Activated CD8-positive, alpha-beta memory T cell treated with anti-CD3 and anti-CD28 coated beads, Interleukin-2, amount 50 U/mL, for 48 hours (primary cell): ENCODE results near the gene TNS4.

Experiments
- DNase-seq: peaks from one replicate; pipeline ENCODE4 v3.0.0-alpha.2; 2020

TNS4 gene

DNA sequence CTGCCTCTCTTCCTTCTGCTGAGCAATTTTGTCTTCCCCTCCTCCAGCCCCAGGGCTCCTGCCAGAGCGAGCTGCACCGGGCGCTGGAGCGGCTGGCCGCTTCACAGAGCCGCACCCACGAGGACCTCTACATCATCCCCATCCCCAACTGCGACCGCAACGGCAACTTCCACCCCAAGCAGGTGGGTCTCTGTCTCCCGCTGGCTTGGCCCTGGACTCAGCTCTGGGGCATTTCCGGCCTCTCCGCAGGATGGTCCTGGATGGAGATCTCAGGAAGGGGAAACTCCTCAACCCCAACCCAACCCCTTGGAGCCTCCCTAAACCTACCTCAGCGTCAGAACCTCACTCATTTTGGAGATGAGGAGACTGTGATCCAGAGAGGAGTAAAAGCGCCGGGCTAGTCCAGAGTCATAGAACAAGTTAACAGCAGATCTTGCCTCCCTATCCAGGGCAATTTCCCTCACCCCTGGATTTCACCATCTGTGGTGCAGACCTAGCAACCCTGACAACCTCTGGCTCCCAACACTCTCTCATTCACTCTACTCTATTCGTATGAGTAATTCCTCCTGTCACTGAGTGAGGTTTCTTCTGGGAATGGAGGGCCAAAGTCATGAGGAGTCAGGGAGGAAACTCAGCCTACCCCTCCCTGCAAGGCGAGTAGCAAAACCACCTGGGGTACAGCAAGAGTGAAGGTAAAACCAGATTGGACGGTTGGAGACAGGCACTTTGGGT, 47.4 kb downstream of the TNS4 start:
- DNase-seq = no peak

DNA sequence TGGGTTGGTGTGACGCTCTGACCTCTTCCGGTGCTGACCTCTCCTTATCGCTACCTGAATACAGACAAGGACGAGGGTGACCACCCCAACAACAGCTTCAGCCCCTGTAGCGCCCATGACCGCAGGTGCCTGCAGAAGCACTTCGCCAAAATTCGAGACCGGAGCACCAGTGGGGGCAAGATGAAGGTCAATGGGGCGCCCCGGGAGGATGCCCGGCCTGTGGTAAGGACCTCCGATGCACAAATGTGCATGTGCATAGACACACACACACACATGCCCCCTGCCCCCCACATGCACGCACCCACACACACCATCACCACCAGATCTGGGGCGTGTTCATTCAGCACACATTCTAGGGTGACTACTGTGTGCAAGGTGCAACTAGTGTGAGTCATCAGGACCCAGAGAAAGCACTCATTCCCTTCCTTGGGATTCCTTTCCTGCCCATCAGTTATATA, 48.5 kb downstream of the TNS4 start:
- DNase-seq = no peak

DNA sequence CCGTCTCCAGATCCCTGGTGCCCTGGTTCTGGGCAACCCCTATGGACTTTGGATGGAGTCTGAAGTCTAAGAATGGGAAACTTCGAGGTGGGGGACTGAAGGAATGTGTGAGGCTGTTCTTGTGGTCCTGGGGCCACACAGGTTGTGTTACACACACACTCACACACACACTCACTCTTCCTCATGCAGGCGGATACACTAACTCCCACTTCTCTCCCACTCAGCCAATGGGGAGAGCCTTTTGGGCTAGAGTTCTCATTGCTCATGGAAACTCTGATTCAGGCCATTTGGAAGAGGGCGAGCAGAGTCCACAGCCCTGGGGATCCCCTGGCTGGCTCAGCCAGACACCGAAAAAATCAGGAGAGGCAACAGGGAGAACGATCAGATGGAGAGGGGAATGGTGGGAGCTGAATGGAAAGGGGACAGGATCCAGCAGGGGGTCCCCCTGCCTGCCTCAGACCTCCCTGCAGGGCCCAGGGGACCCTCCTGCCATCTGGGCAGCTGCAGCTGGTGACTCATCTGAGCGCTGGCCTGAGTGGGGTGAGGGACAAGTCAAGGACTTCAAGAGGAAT, 49.1 kb downstream of the TNS4 start:
- DNase-seq = no peak

DNA sequence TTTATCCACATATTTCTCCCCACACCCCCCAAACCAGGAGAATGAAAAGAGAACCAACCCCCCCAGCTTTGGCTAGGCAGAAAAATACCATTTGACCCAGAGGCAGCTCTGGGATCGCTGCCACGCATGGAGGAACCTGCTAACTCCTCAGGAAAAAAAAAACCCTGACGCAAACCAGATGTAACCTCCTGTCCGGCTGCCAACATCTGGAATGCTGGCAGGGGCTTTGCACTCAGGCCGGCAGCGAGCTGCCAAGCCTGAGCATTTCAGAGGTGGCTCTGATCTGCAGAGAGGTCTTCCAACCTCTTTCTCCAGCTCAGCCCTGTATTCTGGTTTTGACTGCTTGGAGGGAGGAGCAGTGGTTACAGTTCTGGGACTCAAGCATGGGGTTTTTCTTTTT, 50.0 kb downstream of the TNS4 start:
- no peak for DNase-seq

DNA sequence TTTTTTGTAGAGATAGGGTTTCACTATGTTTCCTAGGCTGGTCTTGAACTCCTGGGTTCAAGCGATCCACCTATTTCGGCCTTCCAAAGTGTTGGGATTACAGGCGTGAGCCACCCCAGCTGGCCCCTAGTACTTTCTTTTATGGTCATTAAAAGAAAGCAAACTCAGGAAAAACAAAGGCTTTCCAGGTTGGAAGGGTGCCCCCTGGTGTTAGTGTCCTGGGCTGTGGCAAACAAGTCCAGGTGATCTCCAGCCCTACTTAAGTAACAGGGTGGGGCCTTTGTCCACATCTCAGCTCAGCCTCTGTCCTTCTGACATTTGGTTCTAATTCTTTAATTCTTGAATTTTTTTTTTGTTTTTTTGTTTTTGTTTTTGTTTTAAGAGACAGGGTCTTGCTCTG, 51.2 kb downstream of the TNS4 start:
- no peak for DNase-seq

DNA sequence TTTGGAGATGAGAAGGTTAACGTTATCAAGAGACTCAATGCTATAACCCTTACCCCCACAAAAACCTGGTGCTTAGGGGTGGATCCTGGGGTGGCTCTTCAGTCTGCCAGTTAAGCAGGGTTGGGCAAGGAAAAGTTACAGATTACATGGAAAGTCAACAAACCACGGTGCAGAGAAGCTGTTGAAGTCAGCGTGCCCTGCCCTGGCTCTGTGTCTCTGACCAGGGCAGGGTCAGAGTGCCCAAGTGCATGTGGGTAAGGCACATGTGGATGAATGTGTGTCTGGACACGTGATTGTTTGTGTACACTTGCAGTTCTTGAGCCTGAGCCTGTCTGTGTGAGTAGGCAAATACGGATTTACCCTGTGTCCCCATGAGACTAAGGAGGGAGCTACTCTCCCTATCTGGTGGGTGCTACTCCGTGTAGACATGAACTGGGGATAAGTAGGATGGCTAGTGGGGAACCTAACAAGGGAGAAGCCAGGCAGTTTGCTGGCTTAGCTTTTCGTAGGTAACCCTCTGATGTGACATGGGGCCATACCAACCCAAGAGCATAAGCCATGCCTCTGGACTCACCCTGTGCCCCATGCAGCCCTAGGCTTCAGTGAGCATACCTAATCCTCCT, 52.7 kb downstream of the TNS4 start:
- no peak for DNase-seq

DNA sequence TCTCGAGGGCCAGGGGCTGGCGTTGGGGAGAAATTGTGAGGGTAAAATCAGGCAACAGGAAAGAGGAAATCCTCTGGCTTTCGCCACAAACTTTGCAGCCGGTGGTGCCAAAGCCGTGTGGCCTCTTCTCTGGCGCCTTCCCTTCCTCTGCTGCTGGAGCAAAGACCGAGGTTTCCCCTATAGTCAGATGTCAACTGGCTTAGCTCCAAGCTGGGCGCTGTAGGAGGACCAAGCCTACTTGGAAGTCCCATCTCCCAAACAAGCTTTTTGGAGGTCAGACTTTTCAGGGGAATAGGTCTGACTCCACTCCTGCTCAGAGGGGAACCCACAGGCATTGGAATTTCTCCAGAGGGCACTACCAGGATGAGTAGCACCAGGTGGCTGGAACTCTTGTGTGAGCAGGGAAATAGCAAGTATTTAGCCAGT, 53.2 kb downstream of the TNS4 start:
- DNase-seq = no peak

DNA sequence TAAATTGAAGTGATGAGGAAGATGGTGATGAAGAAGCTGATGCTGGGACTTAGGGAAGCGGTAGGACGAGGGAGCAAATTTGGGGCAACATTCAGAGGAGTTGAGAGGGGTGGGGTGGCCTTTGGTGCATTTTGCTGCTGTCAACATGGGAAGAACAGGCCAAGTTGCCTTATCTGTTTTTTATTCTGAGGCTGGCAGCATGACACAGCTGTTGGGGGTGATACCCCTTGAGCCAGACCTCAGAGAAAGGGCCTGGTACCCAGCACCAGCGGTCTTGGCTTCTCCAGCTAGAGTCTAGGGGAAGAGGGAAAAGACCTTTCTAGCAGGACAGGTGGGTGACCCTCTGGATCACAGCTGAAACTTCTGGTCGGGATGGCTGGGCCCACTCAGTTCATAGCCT, 53.6 kb downstream of the TNS4 start:
- DNase-seq = no peak

DNA sequence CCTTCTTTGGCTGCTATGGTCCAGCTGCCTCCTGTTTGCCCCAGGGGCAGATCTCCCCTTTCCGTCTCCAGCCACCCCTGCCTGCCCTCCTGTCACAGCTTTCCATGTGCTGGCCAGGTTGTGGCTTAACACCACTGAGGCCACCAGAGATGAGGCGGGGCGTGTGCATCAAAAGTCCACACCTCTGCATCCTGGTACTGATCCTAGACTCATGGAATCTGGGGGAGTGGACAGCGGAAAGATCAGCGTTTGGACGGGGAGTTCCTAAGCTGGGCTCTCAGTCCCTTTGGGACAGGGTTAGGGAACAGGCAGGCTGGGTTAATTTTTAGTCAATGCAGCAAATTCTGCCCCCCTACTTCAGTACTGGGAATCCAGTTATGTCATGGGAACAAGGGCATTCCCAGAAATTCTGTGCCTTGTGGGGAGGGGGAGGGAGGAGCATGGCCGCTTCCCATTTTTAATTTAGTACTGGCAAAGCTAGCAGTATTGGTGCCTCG, 54.2 kb downstream of the TNS4 start:
- DNase-seq = no peak

DNA sequence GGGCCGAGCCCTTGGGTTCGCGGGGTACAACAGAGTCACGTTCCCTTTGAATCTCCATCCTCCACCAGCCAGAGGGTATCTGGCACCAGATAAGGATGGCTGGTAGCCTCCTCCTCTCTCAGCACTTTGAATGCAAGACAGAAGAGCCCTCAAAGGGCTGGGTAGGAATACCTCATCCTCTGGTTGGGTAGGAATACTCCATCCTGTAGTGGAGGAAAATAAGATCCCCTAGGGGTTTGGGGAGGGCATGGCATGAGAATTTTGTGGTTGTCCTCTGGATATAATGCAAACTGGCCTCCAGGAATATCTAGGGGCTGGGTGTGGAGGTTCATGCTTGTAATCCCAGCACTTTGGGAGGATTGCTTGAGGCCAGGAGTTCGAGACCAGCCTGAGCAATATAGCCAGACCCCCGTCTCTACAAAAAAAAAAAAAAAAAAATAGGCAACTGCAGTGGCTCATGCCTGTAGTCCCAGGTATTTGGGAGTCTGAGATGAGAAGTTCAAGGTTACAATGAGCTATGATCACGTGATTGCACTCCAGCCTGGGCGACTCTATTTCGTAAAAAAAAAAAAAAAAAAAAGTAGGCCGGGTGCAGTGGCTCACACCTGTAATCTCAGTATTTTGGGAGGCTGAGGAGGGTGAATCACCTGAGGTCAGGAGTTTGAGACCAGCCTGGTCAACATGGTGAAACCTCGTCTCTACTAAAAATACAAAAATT, 55.5 kb downstream of the TNS4 start:
- no peak for DNase-seq

DNA sequence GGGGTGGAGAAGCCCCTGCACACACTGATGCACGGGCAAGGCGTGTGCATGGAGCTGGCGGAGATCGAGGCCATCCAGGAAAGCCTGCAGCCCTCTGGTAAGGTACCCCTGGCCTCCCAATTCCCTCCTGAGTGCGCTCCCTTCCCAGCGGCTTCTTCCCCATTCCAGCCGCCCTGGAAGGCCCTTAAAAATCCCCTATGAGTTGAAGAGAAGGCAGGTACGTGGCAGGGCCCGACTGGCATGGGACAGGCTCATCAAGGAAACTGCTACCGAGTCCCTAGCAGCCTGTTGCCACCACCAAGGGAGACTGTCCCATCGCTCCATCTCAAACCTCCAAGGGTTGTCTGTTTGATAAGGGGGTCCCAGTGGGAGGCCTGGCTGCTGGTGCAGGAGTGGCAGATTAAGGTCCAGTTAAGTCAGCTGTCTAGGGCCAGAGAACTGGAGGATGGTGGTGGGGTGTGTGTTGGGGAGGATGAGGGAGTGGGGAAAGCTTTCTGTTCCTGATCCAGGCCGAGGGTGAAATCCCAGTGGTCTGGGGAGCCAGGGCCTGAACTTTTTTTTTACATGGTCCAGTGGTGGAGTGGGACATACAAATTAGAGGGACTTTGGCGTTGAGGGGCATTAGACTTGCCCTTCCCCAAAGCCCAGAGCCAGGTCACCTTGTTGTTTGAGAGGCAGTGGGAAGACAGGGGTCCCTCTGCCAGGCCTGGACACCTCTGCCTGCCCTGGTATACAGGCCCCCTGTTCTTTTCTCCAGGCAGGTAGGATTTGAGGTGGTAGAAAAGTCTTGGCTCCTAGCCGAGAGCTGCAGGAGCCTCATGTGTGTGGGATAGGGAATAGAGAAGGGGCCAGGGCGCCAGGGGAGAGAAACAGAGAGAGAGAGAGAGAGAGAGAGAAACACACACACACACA, 57.2 kb downstream of the TNS4 start:
- DNase-seq = no peak

DNA sequence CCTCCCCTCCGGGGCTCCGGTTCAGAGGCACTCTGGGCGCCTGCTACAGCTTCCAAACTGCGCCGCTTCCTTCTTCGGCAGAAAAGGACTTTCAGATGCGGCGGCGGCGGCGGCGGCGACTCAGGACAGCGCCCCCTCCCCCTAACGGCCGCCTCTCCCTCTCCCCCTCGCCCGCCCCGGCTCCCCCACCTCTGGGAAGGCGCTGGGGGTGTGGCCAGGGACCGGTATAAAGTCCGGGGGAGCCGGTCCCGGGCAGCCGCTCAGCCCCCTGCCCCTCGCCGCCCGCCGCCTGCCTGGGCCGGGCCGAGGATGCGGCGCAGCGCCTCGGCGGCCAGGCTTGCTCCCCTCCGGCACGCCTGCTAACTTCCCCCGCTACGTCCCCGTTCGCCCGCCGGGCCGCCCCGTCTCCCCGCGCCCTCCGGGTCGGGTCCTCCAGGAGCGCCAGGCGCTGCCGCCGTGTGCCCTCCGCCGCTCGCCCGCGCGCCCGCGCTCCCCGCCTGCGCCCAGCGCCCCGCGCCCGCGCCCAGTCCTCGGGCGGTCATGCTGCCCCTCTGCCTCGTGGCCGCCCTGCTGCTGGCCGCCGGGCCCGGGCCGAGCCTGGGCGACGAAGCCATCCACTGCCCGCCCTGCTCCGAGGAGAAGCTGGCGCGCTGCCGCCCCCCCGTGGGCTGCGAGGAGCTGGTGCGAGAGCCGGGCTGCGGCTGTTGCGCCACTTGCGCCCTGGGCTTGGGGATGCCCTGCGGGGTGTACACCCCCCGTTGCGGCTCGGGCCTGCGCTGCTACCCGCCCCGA, 58.0 kb downstream of the TNS4 start, which contains the start of gene IGFBP4:
TSS of gene IGFBP4 (plus strand) at position 255 of the 792 bp plus-strand sequence. CDS start at position 541, 286 bp downstream.
- peak; percentile 88 for DNase-seq

DNA sequence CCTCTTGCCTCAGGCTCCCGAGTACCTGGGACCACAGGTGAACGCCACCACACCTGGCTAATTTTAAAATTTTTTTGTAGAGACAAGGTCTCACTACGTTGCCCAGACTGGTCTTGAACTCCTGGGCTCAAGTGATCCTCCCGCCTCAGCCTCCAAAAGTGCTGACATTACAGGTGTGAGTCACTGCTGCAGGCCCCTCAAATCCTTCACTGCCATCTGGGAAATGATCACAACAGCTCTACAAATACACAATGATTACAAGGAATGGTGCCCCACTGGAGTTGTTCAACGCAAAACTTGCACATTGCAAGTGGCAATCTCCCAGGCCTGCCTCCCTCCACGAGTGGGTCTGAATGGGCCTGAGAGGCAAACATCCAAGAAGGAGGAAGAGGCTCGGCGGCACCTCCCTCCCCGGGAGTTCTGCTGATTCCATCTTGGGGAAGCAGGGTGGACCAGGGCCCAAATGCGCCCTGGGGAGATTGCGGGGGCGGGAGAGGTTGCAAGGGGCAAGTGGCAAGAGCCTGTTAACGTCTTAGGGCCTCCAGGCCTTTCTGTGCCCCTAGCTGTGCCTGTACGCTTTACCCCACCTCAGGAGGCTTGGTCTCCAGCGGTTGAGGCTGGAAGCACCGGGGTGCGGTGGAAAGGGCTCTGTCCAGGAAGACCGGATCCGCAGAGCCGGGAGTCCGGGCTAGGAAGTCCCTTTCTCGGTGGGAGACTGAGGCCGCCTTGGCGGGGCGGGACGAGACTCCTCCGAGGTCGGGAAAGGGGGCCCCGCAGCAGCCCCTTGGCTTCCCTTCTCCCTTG, 58.8 kb downstream of the TNS4 start:
- DNase-seq = no peak

DNA sequence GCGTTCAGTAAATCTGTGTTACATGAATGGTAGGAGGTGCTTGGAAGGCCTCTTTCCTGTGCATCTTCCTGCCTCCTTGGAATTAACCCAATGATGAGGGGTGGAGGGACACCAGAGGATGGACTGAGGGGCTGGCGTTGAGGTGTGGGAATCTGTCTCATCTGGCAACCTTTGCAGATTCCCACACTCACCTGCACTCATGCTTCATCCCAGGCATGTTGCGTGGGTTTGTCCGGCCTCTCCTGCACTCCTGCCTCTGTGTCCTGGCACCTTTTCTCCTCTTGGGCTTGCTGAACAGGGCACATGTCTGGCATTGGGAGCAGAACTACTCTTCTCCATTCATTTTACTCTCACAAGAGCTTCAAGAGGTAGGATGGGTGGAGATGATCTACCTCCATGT, 61.3 kb downstream of the TNS4 start:
- DNase-seq = no peak

DNA sequence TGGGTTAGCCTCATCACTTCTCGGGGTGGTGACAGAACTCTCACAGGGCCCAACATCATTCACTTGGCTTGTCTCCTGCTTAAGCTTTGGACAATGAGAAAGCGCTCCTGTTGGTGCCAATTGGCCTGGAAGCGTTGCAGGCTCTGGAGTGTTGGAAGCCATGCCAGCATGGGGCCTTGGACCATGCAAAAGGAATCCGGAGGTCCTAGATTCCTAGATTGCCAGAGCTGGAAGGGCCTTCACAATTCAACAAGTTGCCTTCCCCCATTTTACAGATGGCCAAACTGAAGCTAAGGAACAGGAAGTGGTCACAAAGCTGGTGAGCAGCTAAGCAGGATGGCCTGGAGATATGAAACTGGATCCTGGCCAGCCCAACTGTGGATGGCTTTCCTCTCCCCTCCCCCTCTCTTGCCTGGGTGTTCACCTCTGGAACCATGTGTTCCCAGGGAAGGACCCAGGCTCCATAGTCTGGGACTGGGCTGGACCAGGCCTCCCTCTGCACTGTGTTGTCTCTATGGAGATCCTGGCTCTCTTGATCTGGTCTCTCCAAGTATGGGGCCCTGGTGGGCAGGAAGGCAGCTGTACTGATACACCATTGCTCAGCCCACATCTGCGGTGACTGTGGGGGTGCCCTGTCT, 64.2 kb downstream of the TNS4 start:
- no peak for DNase-seq

DNA sequence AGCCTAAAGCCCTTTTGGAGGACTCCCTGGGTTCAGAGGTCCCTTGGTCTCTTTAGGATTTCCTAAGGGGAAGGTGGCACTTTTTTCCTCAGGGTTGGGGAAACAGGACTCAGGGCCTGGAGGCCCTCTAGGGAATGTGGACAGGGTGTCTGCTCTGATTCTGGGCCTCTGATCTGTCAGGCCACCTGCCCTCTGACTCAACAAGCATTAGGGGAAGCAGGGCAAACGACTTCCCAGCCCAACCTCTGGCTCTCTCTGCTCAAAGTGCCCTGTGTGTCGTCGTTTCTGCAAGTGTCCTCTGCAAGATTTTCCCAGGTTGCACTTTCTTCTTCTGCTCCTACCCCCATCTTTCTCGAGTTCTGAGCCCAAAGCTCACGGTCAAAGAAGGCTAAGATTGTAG, 64.8 kb downstream of the TNS4 start:
- DNase-seq = no peak

DNA sequence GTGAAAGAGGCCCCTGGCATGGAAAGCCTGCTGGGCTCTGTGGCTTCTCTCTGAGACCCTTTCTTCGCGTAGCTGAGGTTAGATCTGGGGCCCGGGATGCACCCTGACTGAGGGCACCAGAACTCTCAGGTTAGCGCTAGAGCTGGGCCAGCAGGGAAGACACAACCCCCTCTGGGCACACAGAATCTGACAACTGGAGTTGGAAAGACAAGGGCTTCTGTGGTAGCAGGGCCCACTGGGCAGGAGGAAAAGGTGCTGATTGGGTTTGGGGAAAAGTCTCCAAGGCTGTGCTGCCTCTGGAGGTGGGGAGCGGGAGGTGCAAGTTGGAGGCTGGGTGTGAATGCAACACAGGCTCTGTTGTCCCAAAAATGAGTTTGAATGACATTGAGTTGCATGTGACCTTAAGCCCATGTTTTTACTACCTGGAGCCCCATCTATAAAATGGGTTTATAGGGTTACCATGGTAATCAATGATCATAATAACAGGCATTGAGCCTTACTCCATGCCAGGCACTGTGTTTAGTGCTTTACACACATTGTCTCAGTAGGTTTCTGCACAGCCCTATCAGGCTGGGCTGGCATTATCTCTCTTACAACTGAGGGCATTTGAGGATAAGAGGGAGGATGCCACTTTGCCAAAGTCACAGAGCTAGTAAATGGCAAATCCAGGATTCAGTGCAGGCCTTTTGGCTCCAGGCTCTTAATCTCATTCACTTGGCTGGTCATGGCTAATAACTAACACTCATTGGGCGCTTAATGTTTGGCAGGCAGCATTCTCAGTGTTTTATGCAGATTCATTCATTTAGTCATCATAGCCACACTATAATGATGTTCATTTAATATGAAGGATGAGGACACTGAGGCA, 67.6 kb downstream of the TNS4 start:
- no peak for DNase-seq

DNA sequence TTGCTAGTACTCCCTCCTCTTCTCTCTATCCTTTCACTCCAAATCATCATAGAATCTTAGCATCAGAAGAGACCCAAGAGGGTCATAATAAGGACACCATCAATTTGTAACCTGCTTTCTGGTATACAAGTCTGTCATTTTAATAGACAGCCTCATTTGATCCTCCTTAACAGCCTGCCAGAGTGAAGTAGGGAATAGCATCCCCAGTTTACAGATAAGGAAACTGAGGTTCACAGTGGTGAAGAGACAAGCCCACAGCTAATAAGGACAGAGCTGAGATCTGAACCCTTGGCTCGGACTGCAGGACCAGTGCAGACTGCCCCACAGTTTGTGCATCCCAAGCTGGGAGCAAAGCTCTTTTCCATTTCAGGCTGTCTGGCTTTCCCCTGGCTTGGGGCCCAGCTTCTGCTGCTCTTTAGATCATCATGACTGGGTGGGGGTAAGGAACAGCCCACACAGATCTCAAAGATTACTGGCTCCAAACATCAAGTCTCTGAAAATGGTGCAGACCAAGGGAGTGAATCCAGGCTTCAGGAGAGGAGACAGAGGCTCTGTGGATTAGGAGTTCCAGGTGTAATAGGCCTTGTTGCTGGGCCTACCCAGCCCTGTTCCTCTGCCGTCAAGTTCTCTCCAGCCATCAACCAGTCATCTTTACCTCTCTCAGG, 68.4 kb downstream of the TNS4 start:
- peak; percentile 47 for DNase-seq

DNA sequence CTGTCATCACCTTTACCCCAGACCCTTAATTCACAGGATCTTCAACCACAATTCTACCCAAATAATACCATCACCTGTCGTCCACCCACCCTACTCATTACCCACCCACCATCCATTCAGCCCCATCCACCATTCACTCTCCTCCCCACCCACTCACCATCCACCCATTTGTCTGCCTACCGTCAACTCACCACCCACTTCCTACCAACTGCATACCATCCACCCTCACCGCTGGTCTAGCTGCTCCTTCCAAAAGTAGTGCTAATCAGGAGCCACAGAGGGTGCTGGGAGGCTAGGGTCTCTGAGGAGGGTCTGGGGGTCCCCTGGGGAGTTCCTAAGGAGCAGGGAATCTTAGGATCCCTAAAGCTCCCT, 70.2 kb downstream of the TNS4 start:
- peak; percentile 43 for DNase-seq
